ENCODE measurements around the gene PC. TPM values are rescaled to one million over a fixed set of nuclear protein-coding genes. Genes with fewer than 3 reads are reported as not detected.

The PC gene
- total and polyA plus RNA-seq, 7 donors, result 2.0 to 40.2 (median 11.8) TPM

- no peaks in the 10 kb centered on the region for H3K9me3 ChIP-seq
- no peak for TF ChIP-seq EP300 (IDR thresholded peaks at IDR 0.05)
- no peak for TF ChIP-seq POLR2AphosphoS5 (IDR thresholded peaks at IDR 0.05)
- H3K27ac ChIP-seq, result peak within 1 kb of the TSS; percentile 85 to 90 (median 86)
- intact Hi-C loops (cut with DNase I), result loop anchor here (2.0 kb wide), 1 partner anchor 26 kb away; no protein-coding TSS in a partner anchor
- no peaks in the 10 kb centered on the region for H3K36me3 ChIP-seq
- peak; percentile 71 for DNase-seq
- H3K4me1 ChIP-seq, result peaks cover 0 to 15% (median 10%) of the 10 kb centered on the region in 4 donors
- WGBS, 2 donors, result 0% methylated on average over 103 of the region's 103 CpGs
- no peaks in the 10 kb centered on the region for H3K27me3 ChIP-seq
- H3K4me3 ChIP-seq, result peak within 1 kb of the TSS; percentile 45 to 75 (median 56)
Measured at GRCh38 chr11:66856496-66857233, 101.5 kb downstream of the PC start, which contains the start of gene LRFN4. TSS of gene LRFN4 (plus strand) at chr11:66857064. CDS start at chr11:66857745, 681 bp downstream.

- intact Hi-C loops (cut with DNase I), result loop anchor here (2.0 kb wide), 1 partner anchor 27 kb away; no protein-coding TSS in a partner anchor
- peak overlapping the region; percentile 45 to 75 (median 56) for H3K4me3 ChIP-seq
- 4 to 5% methylated on average over 51 of the region's 51 CpGs for WGBS, 2 donors
- peaks cover 0 to 15% (median 10%) of the 10 kb centered on the region in 4 donors for H3K4me1 ChIP-seq
- peak overlapping the region; percentile 85 to 90 (median 86) for H3K27ac ChIP-seq
- H3K36me3 ChIP-seq, result no peaks in the 10 kb centered on the region
- peak; percentile 96 for DNase-seq
- H3K27me3 ChIP-seq, result no peaks in the 10 kb centered on the region
- no peaks in the 10 kb centered on the region for H3K9me3 ChIP-seq
- TF ChIP-seq EP300 (IDR thresholded peaks at IDR 0.05), result no peak
- TF ChIP-seq POLR2A (IDR thresholded peaks at IDR 0.05), result peak; percentile 51 to 70
- TF ChIP-seq POLR2AphosphoS5 (IDR thresholded peaks at IDR 0.05), result peak; percentile 48 to 90 (median 76)
- TF ChIP-seq CTCF (IDR thresholded peaks at IDR 0.05), result no peak
Measured at GRCh38 chr11:66855574-66856495, 102.3 kb downstream of the PC start.

GRCh38 chr11:66854729-66855211 is 103.4 kb downstream of the PC start:
- no peaks in the 10 kb centered on the region for H3K27me3 ChIP-seq
- H3K27ac ChIP-seq, result no peak overlapping the region
- peaks cover 0 to 15% (median 10%) of the 10 kb centered on the region in 4 donors for H3K4me1 ChIP-seq
- TF ChIP-seq EP300 (IDR thresholded peaks at IDR 0.05) (no peak), POLR2A (IDR thresholded peaks at IDR 0.05) (no peak), POLR2AphosphoS5 (IDR thresholded peaks at IDR 0.05) (no peak), CTCF (IDR thresholded peaks at IDR 0.05) (no peak)
- intact Hi-C loops (cut with DNase I), result no loop called here
- peak; percentile 63 for DNase-seq
- H3K36me3 ChIP-seq, result no peaks in the 10 kb centered on the region
- 97 to 98% methylated on average over 15 of the region's 15 CpGs for WGBS, 2 donors
- H3K4me3 ChIP-seq, result no peak overlapping the region
- no peaks in the 10 kb centered on the region for H3K9me3 ChIP-seq

GRCh38 chr11:66854231-66854661 is 103.9 kb downstream of the PC start:
- no peaks in the 10 kb centered on the region for H3K36me3 ChIP-seq

More at GRCh38 chr11:66854231-66854661, 103.9 kb downstream of the PC start:
- intact Hi-C loops (cut with DNase I), result no loop called here
- Histone ChIP-seq H3K9me3 (no peaks in the 10 kb centered on the region), H3K27ac (no peak overlapping the region), H3K4me3 (no peak overlapping the region), H3K27me3 (no peaks in the 10 kb centered on the region), H3K4me1 (peaks cover 0 to 15% (median 10%) of the 10 kb centered on the region in 4 donors)
- 92 to 94% methylated on average over 12 of the region's 12 CpGs for WGBS, 2 donors
- DNase-seq, result no peak
- no peak for TF ChIP-seq POLR2AphosphoS5 (IDR thresholded peaks at IDR 0.05)
- no peak for TF ChIP-seq POLR2A (IDR thresholded peaks at IDR 0.05)
- no peak for TF ChIP-seq EP300 (IDR thresholded peaks at IDR 0.05)
- no peak for TF ChIP-seq CTCF (IDR thresholded peaks at IDR 0.05)

Data from sigmoid colon (tissue), 7 donors.